Hematopoietic multipotent progenitor cell treated with erythropoietin and hydrocortisone succinate and interleukin-3 and kit ligand, for 17 days (in vitro differentiated cells): ENCODE results near the gene LGALS9.
"Not testable (repeated sequence)": the region's sequence is repeated elsewhere in the genome, so short reads cannot be mapped to it uniquely, and the experiment has no call there.

ENCODE experiments used
- DNase-seq: peaks from one replicate; pipeline ENCODE4 v3.0.0-alpha.2; 2015; ENCODE audit warnings: low spot score

LGALS9 gene

GRCh38 chr17:27654654-27655524 is 23.9 kb downstream of the LGALS9 start:
- peak; percentile 81 for DNase-seq

- DNase-seq: not testable (repeated sequence)
Measured at GRCh38 chr17:27655525-27656111, 24.6 kb downstream of the LGALS9 start.

GRCh38 chr17:27656620-27657019 is 25.6 kb downstream of the LGALS9 start:
- DNase-seq: not testable (repeated sequence)

GRCh38 chr17:27657620-27658019 is 26.6 kb downstream of the LGALS9 start:
- DNase-seq: no peak

GRCh38 chr17:27659683-27660082 is 28.7 kb downstream of the LGALS9 start:
- no peak for DNase-seq

GRCh38 chr17:27660436-27660835 is 29.4 kb downstream of the LGALS9 start:
- DNase-seq: no peak

- DNase-seq: no peak
Measured at GRCh38 chr17:27663936-27664605, 33.1 kb downstream of the LGALS9 start.

- no peak for DNase-seq
Measured at GRCh38 chr17:27664606-27664965, 33.6 kb downstream of the LGALS9 start.

- no peak for DNase-seq
Measured at GRCh38 chr17:27665549-27665948, 34.6 kb downstream of the LGALS9 start.

- DNase-seq: not testable (repeated sequence)
Measured at GRCh38 chr17:27666270-27666669, 35.3 kb downstream of the LGALS9 start.

GRCh38 chr17:27666831-27667560 is 36.0 kb downstream of the LGALS9 start:
- DNase-seq: no peak

- no peak for DNase-seq
Measured at GRCh38 chr17:27667656-27668487, 36.9 kb downstream of the LGALS9 start.

GRCh38 chr17:27668488-27668823 is 37.5 kb downstream of the LGALS9 start:
- DNase-seq: no peak

- DNase-seq: no peak
Measured at GRCh38 chr17:27669136-27669535, 38.1 kb downstream of the LGALS9 start.

- no peak for DNase-seq
Measured at GRCh38 chr17:27669850-27670249, 38.9 kb downstream of the LGALS9 start.

- no peak for DNase-seq
Measured at GRCh38 chr17:27670791-27671590, 40.0 kb downstream of the LGALS9 start.

- no peak for DNase-seq
Measured at GRCh38 chr17:27671591-27671910, 40.6 kb downstream of the LGALS9 start.

- not testable (repeated sequence) for DNase-seq
Measured at GRCh38 chr17:27671977-27672480, 41.0 kb downstream of the LGALS9 start.

- no peak for DNase-seq
Measured at GRCh38 chr17:27674335-27674734, 43.3 kb downstream of the LGALS9 start.

GRCh38 chr17:27677191-27677590 is 46.2 kb downstream of the LGALS9 start:
- no peak for DNase-seq

- not testable (repeated sequence) for DNase-seq
Measured at GRCh38 chr17:27686322-27686721, 55.3 kb downstream of the LGALS9 start.
